HG02642 (cell line): ENCODE measurements around the gene SH3RF3.

ENCODE experiments used
- ATAC-seq: cut with Tn5 transposase; IDR thresholded peaks from one replicate; pipeline ENCODE4 v1.9.1; 2021; ENCODE audit warnings: mild to moderate bottlenecking; ENCODE audit not compliant: unreplicated experiment, poor library complexity

Gene SH3RF3

DNA sequence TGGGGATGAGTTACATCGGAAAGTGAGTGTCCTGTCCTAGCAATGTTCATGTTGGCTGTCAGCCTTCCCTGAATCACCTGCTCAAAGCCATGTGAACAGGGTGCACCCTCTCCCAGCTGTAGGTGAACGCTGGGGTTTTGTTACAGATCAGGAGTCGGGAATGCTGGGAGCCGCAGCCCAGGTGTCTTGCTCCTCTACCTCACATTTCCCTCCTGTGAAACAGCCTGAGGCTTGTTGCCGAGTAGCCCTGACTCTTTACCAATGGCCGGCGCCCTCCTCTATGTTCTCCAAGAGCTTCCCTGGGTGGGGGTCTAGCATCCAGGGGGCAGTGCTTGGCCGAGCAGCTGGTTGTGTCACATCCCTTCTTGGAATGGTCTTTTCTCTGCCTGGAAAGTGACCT, 164.7 kb downstream of the SH3RF3 start:
- no peak for ATAC-seq

DNA sequence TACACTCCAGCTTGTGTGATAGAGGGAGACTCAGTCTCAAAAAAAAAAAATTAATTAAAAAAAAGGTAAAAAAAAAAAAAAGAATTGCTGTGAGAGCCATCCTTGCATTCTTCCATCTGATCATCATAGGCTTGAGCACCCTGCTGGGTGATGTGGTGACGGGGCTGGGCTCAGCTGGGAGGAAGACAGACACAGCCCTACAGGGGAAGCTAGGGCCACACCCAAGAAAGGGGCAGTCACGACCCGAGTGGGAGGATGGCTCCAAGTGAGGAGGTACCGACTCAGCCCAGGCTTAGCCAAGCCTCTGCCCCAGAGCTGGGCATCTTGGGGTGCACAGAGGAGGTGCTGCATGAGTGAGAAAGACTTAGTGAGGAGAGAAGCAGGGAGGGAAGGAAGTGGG, 165.5 kb downstream of the SH3RF3 start:
- no peak for ATAC-seq

DNA sequence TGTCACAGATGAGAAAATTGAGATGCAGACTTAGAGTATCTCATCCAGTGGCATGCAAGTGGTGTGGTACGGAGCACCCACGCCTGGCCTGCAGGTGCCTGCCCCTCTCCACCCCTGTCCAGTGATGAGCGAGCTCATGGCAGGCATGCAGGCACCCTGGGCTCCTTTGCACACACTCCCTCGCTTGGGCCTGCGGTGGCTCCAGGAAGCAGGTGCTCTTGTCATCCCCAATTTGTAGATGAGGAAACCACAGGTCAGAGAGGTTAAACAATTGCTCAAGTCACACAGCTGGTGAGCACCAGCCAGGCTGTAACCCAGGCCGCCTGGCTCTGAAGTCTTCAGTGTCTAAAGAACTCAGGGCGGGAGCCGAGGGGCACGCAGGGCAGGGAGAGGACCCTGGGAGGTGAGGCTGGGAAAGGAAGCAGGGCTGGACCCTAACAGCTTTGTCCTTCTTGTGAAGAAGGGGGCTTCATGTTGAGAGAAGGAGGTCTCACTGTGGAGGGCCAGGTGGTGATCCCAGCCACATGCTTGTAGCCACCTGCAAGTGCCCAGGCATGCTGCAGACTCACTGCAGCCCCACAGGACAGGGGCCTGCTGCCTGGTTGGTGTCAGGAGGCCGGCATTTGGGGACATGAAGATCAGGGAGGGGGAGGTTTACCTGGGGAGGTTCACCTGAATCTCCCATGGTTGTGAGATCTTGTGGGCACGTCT, 166.2 kb downstream of the SH3RF3 start:
- ATAC-seq = no peak

DNA sequence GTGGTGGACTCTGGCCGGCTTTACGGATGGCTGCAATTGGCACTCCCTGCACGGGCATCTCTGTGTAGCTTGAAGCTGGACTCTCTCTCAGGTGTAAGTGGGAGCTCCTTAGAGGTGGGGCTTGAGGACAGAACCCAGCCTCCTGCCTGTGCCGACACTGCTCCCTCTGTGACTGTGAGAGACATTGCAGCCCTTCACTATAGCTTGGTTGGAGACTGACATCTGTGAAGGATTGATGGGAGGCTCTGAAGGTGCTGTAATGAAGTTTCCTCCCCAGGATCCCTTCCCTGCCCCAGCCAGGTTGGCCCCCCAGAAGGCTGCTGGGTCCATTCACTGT, 166.7 kb downstream of the SH3RF3 start:
- ATAC-seq = no peak

DNA sequence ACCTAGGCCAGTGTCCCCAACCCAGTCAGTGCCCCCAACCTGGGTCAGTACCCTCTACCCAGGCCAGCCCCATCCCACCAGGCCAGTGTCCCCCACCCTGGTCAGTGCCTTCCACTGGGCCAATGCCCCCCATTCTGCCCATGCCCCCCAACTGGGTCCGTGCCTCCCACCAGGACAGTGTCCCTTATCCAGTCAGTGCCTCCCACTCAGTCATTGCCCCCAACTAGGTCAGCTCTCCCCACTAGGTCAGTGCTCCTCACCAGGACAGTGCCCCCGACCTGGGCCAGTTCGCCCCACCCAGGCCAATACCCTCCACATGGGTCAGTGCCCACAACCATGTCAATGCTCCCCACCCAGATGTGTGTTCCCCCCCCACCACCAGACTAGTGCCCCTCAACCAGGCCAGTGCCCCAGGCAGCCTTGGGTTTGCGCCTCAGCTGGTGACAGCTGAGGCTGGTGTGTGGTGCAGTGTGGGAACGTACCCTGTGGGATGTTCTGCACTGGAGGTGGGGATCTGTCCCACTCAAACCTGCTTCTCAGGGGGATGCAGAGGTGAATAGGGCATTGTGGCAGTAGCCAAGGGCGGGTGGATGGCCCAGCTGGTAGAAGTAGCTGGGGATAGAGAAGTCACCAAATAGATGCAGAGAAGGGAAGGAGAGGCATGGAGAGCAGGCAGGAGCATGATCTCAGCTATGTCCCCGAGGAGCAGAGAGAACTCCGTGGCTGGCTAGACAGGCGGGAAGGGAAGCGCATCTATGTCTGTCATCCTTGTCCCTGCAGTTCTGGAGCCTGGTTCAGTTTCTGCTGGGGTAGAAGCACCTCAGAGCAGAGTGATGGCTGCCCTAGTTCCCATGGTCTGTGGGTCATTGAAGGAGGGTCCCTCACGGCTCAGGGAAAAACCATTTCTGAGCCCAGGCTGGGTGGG, 168.8 kb downstream of the SH3RF3 start:
- ATAC-seq = no peak

DNA sequence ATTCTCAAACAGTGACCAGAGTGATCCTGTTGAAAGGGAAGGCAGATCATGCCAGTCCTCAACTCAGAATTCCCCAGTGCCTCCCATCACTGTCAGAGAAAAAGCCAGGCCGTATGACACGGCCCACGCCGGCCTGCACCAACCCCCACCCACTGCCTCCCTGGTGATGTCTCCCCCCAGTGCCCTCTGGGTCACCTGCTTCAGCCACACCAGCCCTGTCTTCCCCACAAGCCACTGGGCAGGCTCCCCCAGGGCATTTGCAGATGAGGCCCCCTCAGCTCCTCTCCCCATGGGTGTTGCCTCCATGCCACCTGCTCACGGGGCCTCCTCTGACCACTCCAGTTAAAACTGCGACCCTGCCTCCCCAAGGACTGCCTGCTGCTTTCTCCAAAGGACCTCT, 169.8 kb downstream of the SH3RF3 start:
- ATAC-seq = no peak

DNA sequence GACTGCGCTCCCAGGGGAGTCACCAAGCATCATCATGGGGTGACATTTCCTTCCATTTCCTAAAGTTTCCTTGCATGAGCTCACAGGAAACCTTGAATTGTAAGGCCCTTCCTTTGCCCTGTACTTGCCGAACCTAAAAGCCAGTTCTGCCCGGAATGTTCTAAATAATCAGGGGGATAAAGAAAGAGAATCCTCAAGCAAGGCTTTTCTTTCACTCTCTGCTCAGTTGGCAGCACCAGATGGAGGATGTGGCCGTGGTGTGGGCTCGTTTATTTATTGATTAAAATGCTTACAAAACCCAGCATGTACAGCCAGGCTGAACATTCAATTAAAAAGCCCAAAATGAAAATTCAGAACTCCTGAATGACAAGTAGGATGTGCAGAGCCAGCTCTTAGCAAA, 170.5 kb downstream of the SH3RF3 start:
- ATAC-seq = no peak

DNA sequence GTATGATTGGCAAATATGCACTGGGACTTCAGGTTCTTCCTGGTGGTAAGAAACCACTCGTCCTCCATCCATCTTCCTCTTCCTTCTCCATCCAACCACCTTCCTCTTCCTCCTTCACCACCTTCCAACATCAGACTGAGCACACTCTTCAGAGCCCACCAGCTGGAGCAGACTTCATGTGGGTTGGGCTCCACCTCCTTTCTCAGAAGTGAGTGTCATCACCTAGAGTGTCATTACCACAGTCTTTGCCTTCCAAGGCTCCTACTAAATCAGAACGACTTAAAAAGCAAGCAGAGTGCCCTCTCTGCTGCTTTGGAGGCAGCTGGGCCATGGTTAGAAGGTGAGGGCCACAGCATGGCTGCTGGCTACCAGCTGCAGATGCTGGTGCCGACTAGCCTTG, 171.6 kb downstream of the SH3RF3 start:
- ATAC-seq = no peak

DNA sequence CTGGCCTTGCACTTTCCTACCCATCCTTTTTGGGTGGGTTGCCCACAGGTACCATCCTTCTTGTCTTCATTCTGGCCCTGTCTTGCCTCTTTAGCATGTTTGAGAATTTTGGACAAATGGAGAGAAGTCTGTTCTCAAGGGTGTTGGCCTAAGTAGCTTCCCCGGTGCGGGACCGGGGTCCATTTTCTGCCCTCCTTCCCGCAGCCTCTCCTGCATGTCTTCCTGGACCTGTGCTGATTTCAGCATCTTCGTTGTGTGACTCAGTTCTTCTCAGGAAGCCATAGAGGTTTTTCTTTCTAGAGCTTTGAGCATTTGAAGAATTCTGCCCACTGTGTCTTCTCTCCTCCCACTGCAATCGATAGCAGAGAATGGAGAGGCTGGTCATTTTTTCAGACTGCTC, 172.7 kb downstream of the SH3RF3 start:
- ATAC-seq = no peak

DNA sequence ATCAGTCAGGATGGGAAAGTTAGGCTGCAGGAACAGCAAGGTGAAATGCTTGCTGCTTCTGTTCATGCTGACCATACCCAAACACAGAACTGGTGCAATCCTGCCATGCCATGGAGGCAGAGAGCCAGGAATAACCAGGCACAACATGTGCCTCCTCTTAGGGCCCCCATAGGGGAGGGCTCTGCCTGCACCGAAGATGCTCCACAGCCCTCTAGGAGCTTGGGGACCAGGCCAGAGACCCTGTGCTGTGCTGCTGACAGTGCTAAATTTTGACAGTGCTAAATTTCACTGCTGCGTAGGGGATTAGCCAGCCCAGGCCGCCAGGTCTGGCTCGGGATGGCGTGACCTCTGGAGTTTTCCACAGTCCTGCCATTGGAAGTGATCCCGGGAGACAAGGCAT, 173.3 kb downstream of the SH3RF3 start:
- ATAC-seq = no peak

DNA sequence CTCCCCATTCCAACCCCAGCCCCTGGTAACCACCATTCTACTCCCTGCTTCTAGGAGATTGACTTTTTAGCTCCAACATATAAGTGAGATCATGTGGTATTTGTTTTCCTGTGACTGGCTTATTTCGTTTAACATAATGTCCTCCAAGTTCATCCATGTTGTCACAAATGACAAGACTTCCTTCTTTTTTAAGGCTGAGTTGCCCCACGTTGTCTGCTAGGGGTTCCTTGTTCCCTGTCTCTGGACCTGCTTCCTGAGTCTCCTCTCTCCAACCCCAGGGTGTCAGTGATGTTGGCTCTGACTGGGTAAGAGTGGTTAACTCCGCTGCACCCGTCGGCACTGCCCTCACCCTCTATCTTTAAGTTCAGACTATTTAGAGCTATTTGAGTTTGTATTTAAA, 175.2 kb downstream of the SH3RF3 start:
- no peak for ATAC-seq

DNA sequence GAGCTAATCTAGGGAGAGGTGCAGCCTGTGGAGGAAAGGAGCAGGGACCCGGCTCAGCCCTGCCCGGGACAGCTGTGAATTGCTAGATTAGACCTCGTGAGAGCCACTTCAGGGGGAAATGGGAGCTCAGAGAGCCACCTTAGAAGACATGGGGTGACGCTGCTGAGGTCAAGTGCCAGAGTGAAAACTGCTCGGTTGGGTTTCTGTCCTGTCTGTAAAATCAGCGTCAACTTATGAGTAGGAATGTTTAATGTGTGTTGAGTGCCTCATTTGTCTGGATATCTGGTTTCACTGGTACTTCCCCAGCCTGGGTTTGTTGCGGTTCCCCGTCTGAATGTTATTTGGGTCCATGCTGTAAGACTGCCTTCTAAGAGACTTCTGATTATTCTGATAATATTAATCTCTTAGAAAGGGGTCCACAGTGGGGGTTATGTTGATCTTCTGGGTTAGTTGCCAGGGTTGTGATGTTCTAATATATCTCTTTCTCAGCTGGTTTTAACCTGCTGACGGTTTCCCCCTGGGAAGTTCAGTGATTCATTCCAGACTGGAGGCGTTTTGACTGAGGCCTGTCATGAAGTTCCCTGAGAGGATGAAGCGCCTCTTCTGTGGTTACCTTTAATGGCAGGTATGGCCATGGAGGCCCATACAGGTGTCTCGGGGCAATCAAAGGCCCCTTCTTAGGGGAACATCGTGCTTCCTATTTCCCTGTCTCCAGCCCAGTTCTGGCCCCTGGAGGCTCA, 175.9 kb downstream of the SH3RF3 start:
- ATAC-seq = no peak

DNA sequence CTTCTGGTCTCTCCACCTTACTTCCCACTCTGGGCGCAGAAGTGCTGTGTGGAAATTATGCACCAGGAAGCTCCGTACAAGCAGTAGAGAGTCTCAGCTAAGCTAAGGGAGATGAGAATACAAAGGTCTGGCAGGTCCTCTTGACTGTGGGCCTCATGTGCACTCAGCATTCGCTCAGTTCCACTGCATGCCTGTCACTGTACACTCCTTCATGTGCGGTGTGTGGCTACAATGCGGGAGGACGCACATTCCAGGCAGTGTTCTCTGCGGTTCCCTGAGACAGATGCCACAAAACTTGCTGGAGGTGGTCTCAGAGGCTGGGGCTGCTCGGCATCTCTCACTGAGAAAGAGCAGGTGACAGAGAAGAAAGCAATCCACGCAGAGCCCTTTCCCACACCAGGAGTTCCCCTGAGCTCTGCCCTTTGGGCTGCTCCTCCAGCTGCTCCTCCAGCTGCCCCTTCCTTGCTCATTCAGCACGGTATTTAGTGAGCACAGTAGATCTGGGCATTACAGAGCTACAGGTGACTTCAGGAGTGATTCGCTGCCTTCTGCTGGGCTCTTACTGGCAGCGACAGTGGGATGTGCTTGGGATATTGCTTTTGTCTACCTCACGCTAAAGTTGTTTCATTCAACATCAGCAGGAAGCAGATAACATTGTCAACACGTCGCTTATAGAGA, 176.6 kb downstream of the SH3RF3 start:
- no peak for ATAC-seq

DNA sequence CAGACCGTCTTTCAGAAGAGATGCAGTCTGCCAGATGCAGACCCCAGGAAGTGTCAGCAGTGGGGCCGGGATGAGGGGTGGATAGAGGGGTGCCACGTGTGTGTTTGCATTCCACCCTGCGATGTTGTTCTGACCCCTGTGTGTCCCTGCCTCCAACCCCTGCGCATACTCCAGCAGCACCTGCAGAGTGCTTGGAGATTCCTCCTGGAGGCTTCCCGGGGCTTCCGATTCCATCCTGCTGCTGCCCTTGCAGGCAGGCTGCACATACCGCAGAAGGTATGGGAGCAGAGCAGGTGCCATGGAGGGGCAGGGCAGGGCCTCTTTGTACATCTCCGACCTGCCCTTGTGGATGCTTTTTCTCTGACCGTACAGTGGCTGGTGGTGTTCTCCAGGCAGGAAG, 177.2 kb downstream of the SH3RF3 start:
- no peak for ATAC-seq

DNA sequence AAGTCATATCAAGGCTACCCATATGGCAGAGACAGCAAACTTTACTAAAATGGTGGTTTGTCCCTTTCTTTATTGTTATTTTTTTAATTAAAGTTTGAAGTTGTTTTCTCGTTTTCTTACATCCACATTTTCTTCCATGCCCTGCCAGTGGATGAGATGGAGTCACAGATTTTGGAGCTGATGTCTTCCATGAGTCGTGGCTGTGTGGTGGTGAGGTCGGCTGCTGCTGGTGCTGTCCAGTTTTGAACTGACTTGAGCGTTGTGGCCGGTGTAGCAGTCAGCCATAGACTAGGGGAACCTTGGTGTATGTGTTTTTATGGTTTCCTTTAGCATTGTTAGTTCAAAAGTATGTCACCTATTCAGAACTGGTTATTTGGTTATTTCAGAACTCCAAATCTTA, 182.8 kb downstream of the SH3RF3 start:
- ATAC-seq = no peak

DNA sequence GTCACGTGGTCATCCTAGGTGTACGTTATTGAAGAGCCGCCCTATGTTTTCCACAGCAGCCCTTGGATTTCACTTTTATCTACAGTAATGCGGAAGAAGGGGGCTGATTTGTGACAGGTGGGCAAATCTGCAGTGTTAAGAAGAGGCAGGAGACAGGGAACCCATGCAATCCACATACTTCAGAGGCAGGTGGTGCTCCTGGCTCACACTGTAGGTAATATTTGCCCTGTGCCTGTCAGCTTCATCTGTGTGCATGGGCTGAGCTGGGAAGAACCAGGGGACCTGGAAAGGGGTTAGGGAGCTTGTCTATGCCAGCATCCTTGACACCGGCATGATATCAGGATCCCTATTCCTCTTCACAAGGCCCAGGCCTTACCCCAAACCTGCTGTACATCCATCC, 183.9 kb downstream of the SH3RF3 start:
- no peak for ATAC-seq

DNA sequence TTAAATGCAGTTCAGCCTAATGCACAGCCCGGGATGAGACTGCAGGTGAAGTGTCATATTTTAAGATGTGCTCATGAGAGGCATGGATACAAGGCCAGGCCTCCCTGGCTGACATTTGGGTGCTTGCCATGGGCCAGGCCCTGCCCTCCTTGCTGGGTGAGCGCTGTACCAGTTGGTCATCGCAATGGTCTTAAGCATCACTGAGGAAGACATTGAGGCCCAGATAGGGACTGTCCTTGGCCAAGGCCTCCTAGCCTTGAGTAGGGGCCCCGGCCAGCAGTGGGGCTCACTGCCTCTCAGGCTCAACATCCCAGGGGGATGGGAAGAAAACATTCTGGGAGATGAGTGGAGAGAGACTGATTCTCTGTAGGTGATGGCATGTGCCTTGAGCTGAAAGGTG, 184.3 kb downstream of the SH3RF3 start:
- no peak for ATAC-seq

DNA sequence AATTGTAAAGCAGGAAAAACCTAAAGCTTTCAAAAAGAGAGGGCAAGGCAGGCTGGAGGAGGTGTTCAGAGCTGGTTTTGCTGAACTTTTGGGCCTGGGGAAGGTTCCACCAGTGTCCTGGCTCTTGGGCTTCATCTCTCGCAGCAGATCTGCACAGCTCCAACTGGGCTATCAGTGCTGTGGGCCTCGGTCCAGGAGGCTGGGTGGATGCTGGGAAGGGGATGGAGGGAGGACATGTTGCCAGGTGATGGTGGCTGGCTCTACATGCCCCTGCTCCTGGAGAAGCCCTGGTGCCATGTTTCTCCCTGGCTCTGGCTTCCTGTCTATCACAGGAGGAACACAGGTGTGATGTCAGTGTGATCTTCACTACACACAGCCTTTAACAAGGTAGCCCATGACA, 187.1 kb downstream of the SH3RF3 start:
- ATAC-seq = no peak

DNA sequence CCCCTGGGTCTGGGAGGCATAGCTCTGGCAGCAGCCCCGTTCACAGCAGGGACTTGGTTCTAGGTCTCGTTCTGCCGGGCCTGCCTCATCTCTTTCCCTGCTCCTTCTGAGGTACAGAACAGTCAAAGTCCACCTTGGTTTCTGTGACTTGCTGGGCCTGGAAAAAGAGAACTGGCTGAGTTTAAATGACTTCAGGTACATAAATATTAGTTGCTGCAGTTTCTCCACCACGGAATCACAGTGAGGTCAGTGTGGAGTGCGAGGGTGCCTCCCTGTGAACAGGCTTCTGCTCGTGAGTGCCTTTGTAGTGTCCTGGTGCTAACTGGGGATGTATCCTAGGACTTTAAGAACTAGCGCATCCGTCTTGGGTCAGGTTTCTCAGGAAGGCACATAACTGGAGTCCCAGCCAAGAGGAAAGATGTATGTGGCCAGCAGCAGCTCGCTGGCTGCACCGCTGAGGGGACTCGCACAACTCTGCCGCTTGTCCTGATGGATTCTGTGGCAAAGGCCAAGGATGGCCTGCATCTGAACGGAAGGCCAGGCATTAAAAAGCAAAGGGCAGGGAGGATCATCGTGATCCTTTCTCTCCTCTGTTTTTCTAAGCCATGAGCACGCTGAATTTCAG, 188.6 kb downstream of the SH3RF3 start:
- ATAC-seq = no peak
